ENCODE measurements around the gene GTF2F1.

DNA sequence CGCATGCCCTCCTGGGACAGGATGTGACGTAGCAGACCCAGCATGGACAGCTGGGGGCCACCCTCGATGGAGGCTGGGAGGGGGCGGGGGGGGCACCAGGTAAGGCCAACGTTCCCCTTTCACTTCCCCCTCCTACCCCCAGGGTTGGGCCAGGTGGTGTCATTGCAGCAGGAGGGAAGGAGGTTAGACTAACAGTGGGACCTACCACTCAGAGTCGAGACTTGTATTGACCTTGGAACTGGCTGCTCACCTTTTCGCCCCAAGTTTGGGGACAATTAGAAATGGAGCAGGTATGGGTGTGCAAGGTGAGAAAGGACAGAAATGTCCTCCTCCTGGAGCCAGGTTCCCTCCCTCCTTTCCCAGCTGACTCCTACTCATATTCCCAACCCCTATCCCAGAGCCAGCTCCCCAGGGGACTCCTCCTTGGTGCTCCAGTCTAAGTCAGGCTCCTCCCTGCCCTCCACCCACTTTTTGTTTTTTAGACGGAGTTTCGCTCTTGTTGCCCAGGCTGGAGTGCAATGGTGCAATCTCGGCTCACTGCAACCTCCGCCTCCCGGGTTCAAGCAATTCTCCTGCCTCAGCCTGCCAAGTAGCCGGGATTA is 49.2 kb upstream of the GTF2F1 start:
- TF ChIP-seq CTCF (IDR thresholded peaks at IDR 0.05) (no peak), POLR2A (IDR thresholded peaks at IDR 0.05) (no peak)

Measured in transverse colon (tissue), 3 donors.